SK-N-SH treated with all-trans-retinoic acid at 6 μM for 48 hours (cell line): ENCODE results near the gene IGSF11.
A peak's percentile ranks its signal among the peaks of the same experiment; 100 is the strongest.

ENCODE experiments used
- ATAC-seq: fragments of 200-7000 bp; cut with Tn5 transposase; 3 replicates; pipeline ENCODE4 v1.9.1; 2020; ENCODE audit warnings: mild to moderate bottlenecking, moderate library complexity
- ARNTL ChIP-seq: fragments of 450-650 bp; formaldehyde crosslinking; IDR thresholded peaks from 2 replicates; pipeline ENCODE4 v1.5.0; 2020; ENCODE audit warnings: low read depth, mild to moderate bottlenecking, moderate library complexity, borderline replicate concordance
- BACH2 ChIP-seq: fragments of 250-450 bp; sonication (Bioruptor Pico); IDR thresholded peaks from 2 replicates; pipeline ENCODE4 v1.9.0; 2021; ENCODE audit warnings: mild to moderate bottlenecking, borderline replicate concordance
- CSDC2 ChIP-seq: fragments of 250-450 bp; sonication (Bioruptor Pico); IDR thresholded peaks from 2 replicates; pipeline ENCODE4 v1.5.0; 2020; ENCODE audit warnings: mild to moderate bottlenecking, moderate library complexity
- ESRRG ChIP-seq: fragments of 250-450 bp; sonication (Bioruptor Pico); IDR thresholded peaks from 2 replicates; pipeline ENCODE4 v1.6.1; 2021; ENCODE audit warnings: mild to moderate bottlenecking
- GLIS3 ChIP-seq: fragments of 250-450 bp; sonication (Bioruptor Pico); IDR thresholded peaks from 2 replicates; pipeline ENCODE4 v1.5.0; 2020; ENCODE audit warnings: mild to moderate bottlenecking, moderate library complexity
- ISL1 ChIP-seq: fragments of 250-450 bp; sonication (Bioruptor Pico); IDR thresholded peaks from 2 replicates; pipeline ENCODE4 v2.1.2; 2022; ENCODE audit warnings: mild to moderate bottlenecking, moderate library complexity
- PATZ1 ChIP-seq: fragments of 250-450 bp; sonication (Bioruptor Pico); IDR thresholded peaks from 2 replicates; pipeline ENCODE4 v1.8.0; 2020; ENCODE audit warnings: mild to moderate bottlenecking, moderate library complexity, borderline replicate concordance
- POU6F1 ChIP-seq: fragments of 250-450 bp; sonication (Bioruptor Pico); IDR thresholded peaks from 2 replicates; pipeline ENCODE4 v1.8.0; 2021; ENCODE audit warnings: low read depth, mild to moderate bottlenecking, moderate library complexity, borderline replicate concordance
- PPARA ChIP-seq: fragments of 250-450 bp; sonication (Bioruptor Pico); IDR thresholded peaks from 2 replicates; pipeline ENCODE4 v1.5.0; 2020; ENCODE audit warnings: mild to moderate bottlenecking, borderline replicate concordance
- SNAI2 ChIP-seq: fragments of 250-450 bp; sonication (Bioruptor Pico); IDR thresholded peaks from 2 replicates; pipeline ENCODE4 v1.5.0; 2020; ENCODE audit warnings: mild to moderate bottlenecking, moderate library complexity
- TCF4 ChIP-seq: fragments of 250-450 bp; sonication (Bioruptor Pico); IDR thresholded peaks from 2 replicates; pipeline ENCODE4 v1.8.0; 2021; ENCODE audit warnings: mild to moderate bottlenecking, moderate library complexity, borderline replicate concordance
- TSHZ2 ChIP-seq: fragments of 250-450 bp; sonication (Bioruptor Pico); IDR thresholded peaks from 2 replicates; pipeline ENCODE4 v1.5.0; 2020; ENCODE audit warnings: mild to moderate bottlenecking, moderate library complexity
- ZC3H10 ChIP-seq: fragments of 250-450 bp; sonication (Bioruptor Pico); IDR thresholded peaks from 2 replicates; pipeline ENCODE4 v1.5.1; 2021; ENCODE audit warnings: mild to moderate bottlenecking, moderate library complexity
- ZFP3 ChIP-seq: fragments of 250-450 bp; sonication (Bioruptor Pico); IDR thresholded peaks from 2 replicates; pipeline ENCODE4 v1.5.0; 2020; ENCODE audit warnings: mild to moderate bottlenecking, moderate library complexity
- ZFP30 ChIP-seq: fragments of 450-650 bp; formaldehyde crosslinking; IDR thresholded peaks from 2 replicates; pipeline ENCODE4 v1.5.0; 2022; ENCODE audit warnings: mild to moderate bottlenecking, moderate library complexity
- ZNF565 ChIP-seq: fragments of 450-650 bp; formaldehyde crosslinking; conservative IDR thresholded peaks from 2 replicates; pipeline ENCODE4 v1.5.0; 2020; ENCODE audit warnings: low read depth, mild to moderate bottlenecking, moderate library complexity
- ZNF70 ChIP-seq: fragments of 450-650 bp; formaldehyde crosslinking; IDR thresholded peaks from 2 replicates; pipeline ENCODE4 v1.5.0; 2020; ENCODE audit warnings: mild to moderate bottlenecking, moderate library complexity
- TF ChIP-seq, protein P1 (sequence below): fragments of 250-450 bp; sonication (Bioruptor Pico); IDR thresholded peaks from 2 replicates; pipeline ENCODE4 v1.5.1; 2021; ENCODE audit warnings: mild to moderate bottlenecking, moderate library complexity

The IGSF11 gene

GRCh38 chr3:118882353-118882947, 152.2 kb downstream of the IGSF11 start:
- peak; percentile 88 for ATAC-seq
- TF ChIP-seq TSHZ2 (CRISPR knock-in tag) (no peak), PATZ1 (CRISPR knock-in tag) (no peak), BACH2 (CRISPR knock-in tag) (no peak), GLIS3 (CRISPR knock-in tag) (no peak), ARNTL (CRISPR knock-in tag) (no peak), POU6F1 (CRISPR knock-in tag) (no peak)

DNA sequence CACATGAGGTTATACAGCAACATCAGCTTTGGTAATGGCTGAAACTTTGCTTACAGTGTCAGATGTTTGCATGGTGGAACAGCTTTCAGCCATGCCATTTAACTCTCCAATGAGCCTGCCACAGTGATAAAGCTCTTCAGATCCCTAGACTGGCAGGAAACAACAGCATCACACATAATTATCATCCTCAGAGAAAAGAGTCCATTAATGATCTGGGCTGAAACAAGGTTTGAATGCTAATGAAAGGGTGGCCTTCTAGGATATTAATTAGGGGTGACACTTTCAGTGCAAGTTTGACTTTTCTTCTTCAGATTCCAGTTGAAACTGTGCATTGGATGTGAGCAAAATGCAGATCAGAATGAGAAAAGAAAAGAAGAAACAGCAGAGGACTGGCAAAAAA, 166.6 kb downstream of the IGSF11 start:
- TF ChIP-seq TCF4 (CRISPR knock-in tag) (no peak), SNAI2 (CRISPR knock-in tag) (no peak), ZC3H10 (CRISPR knock-in tag) (no peak), ZFP3 (CRISPR knock-in tag) (no peak), ZFP30 (CRISPR knock-in tag) (no peak), PPARA (CRISPR knock-in tag) (no peak), ESRRG (CRISPR knock-in tag) (no peak), GLIS3 (CRISPR knock-in tag) (no peak), CSDC2 (no peak)
- TF ChIP-seq, protein P1, sequence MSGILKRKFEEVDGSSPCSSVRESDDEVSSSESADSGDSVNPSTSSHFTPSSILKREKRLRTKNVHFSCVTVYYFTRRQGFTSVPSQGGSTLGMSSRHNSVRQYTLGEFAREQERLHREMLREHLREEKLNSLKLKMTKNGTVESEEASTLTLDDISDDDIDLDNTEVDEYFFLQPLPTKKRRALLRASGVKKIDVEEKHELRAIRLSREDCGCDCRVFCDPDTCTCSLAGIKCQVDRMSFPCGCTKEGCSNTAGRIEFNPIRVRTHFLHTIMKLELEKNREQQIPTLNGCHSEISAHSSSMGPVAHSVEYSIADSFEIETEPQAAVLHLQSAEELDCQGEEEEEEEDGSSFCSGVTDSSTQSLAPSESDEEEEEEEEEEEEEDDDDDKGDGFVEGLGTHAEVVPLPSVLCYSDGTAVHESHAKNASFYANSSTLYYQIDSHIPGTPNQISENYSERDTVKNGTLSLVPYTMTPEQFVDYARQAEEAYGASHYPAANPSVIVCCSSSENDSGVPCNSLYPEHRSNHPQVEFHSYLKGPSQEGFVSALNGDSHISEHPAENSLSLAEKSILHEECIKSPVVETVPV (CRISPR knock-in tag) = no peak
- ATAC-seq = no peak

DNA sequence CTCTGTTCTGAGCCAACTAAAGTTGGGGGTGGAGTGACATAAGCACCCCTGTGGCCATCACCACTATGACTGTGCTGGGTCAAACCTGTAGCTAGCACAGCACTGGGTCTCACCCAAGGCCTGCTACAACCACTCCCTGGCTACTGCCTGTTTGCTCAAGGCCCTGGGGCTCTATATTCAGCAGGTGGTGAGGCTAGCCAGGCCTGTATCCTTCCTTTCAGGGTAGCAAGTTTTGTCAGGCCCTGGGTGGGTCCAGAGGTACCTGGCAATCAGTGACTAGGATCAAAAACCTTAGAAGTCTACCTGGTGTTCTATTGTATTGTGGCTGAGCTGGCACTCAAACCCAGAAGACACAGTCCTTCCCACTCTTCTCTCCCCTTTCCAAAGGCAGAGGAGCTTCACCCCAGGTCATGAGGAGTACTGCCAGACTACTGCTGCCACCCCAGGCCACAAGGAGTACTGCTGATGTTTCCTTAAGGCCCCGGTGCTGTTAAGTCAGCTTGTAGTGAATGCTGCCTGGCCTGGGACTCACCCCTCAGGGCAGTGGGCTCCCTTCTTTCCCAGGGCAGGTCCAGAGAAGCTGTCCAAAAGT, 170.8 kb downstream of the IGSF11 start:
- peak; percentile 55; the same call in 2 of the 3 replicates for ATAC-seq
- TF ChIP-seq GLIS3 (CRISPR knock-in tag) = no peak
- TF ChIP-seq ZC3H10 (CRISPR knock-in tag) = no peak
- TF ChIP-seq PATZ1 (CRISPR knock-in tag) = no peak
- TF ChIP-seq TSHZ2 (CRISPR knock-in tag) = no peak
- no peak for TF ChIP-seq ZFP3 (CRISPR knock-in tag)
- no peak for TF ChIP-seq SNAI2 (CRISPR knock-in tag)
- TF ChIP-seq, protein P1 (CRISPR knock-in tag) = no peak
- no peak for TF ChIP-seq ESRRG (CRISPR knock-in tag)
- no peak for TF ChIP-seq TCF4 (CRISPR knock-in tag)
- TF ChIP-seq POU6F1 (CRISPR knock-in tag) = no peak
- TF ChIP-seq ISL1 (CRISPR knock-in tag) = no peak
- TF ChIP-seq ZFP30 (CRISPR knock-in tag) = no peak
- no peak for TF ChIP-seq CSDC2
- no peak for TF ChIP-seq ZNF565
- no peak for TF ChIP-seq ZNF70 (CRISPR knock-in tag)
